Astrocyte of the spinal cord (primary cell): Measurements from ENCODE around the gene AFF4.
"Not testable (repeated sequence)": the region's sequence is repeated elsewhere in the genome, so short reads cannot be mapped to it uniquely, and the experiment has no call there.

Experiments
- DNase-seq: peaks from one replicate; pipeline ENCODE4 v3.0.0; 2011; ENCODE audit warnings: low read depth, low spot score
- H3K4me3 ChIP-seq: 2 replicates; pipeline ENCODE4 v1.5.1; 2011; ENCODE audit warnings: low read depth, mild to moderate bottlenecking, low read length, moderate library complexity
- CTCF ChIP-seq: IDR thresholded peaks from 2 replicates; pipeline ENCODE4 v1.5.1; 2012; ENCODE audit warnings: low read depth, mild to moderate bottlenecking, low read length, inconsistent platforms
- in situ Hi-C: cut with HindIII; loops from 2 replicates; pipeline ENCODE4 v1.10.0; 2017; ENCODE audit warnings: low sequenced_read_pairs

Gene AFF4

GRCh38 chr5:132987531-132988408, 24.3 kb upstream of the AFF4 start:
- no peak for DNase-seq
- in situ Hi-C loops, result no loop called here
- TF ChIP-seq CTCF, result no peak
- no peak overlapping the region for H3K4me3 ChIP-seq

- H3K4me3 ChIP-seq, in situ Hi-C loops, DNase-seq: not testable (repeated sequence)
These were observed 19.5 kb upstream of the AFF4 start for GRCh38 chr5:132982971-132983370.

- no peak for TF ChIP-seq CTCF
These were observed 17.9 kb upstream of the AFF4 start for GRCh38 chr5:132981288-132981687.

GRCh38 chr5:132979976-132980375, 16.5 kb upstream of the AFF4 start:
- no peak overlapping the region for H3K4me3 ChIP-seq
- in situ Hi-C loops, result no loop called here
- no peak for TF ChIP-seq CTCF
- DNase-seq, result no peak

More at GRCh38 chr5:132981288-132981687, 17.9 kb upstream of the AFF4 start:
- DNase-seq, result no peak
- in situ Hi-C loops, result no loop called here
- no peak overlapping the region for H3K4me3 ChIP-seq

GRCh38 chr5:132979367-132979940, 16.0 kb upstream of the AFF4 start:
- peak; percentile 11 for DNase-seq
- TF ChIP-seq CTCF, result no peak
- in situ Hi-C loops, result no loop called here
- H3K4me3 ChIP-seq, result no peak overlapping the region

- no peak for DNase-seq
- no peak for TF ChIP-seq CTCF
- in situ Hi-C loops, result no loop called here
- H3K4me3 ChIP-seq, result no peak overlapping the region
These were observed 13.4 kb upstream of the AFF4 start for GRCh38 chr5:132976852-132977251.

GRCh38 chr5:132972436-132972828, 9.0 kb upstream of the AFF4 start:
- in situ Hi-C loops, DNase-seq, H3K4me3 ChIP-seq: not testable (repeated sequence)
